Measurements from ENCODE around the gene PADI3.

DNA sequence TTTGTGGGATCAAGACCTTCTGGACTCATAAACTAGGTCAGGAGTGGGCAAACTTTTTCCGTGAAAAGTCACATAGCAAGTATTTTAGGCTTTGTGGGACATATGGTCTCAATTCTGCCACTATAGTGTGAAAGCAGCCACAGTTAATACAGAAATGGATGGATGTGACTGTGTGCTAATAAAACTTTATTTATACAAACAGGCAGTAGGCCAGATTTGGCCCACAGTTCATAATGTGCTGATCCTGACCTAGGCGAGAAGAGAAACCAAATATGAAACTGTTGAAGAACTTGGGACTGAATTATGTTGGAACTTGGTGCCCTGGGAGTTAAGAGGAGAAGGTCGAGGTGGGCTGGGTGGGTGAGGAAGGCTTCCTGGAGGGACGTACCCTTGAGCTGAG is 17.1 kb downstream of the PADI3 start:
- TF ChIP-seq EP300 (IDR thresholded peaks at IDR 0.05) (no peak), POLR2AphosphoS5 (IDR thresholded peaks at IDR 0.05) (no peak), POLR2A (IDR thresholded peaks at IDR 0.05) (no peak)
- TF ChIP-seq, protein P1, sequence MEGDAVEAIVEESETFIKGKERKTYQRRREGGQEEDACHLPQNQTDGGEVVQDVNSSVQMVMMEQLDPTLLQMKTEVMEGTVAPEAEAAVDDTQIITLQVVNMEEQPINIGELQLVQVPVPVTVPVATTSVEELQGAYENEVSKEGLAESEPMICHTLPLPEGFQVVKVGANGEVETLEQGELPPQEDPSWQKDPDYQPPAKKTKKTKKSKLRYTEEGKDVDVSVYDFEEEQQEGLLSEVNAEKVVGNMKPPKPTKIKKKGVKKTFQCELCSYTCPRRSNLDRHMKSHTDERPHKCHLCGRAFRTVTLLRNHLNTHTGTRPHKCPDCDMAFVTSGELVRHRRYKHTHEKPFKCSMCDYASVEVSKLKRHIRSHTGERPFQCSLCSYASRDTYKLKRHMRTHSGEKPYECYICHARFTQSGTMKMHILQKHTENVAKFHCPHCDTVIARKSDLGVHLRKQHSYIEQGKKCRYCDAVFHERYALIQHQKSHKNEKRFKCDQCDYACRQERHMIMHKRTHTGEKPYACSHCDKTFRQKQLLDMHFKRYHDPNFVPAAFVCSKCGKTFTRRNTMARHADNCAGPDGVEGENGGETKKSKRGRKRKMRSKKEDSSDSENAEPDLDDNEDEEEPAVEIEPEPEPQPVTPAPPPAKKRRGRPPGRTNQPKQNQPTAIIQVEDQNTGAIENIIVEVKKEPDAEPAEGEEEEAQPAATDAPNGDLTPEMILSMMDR (IDR thresholded peaks at IDR 0.05) = no peak
